SK-N-SH treated with all-trans-retinoic acid at 6 μM for 48 hours (cell line): Measurements from ENCODE around the gene CLEC11A.
A peak's percentile ranks its signal among the peaks of the same experiment; 100 is the strongest.

Experiments
- ATAC-seq: fragments of 200-7000 bp; cut with Tn5 transposase; 3 replicates; pipeline ENCODE4 v1.9.1; 2020; ENCODE audit warnings: mild to moderate bottlenecking, moderate library complexity
- ARNTL ChIP-seq: fragments of 450-650 bp; formaldehyde crosslinking; IDR thresholded peaks from 2 replicates; pipeline ENCODE4 v1.5.0; 2020; ENCODE audit warnings: low read depth, mild to moderate bottlenecking, moderate library complexity, borderline replicate concordance
- BACH2 ChIP-seq: fragments of 250-450 bp; sonication (Bioruptor Pico); IDR thresholded peaks from 2 replicates; pipeline ENCODE4 v1.9.0; 2021; ENCODE audit warnings: mild to moderate bottlenecking, borderline replicate concordance
- CSDC2 ChIP-seq: fragments of 250-450 bp; sonication (Bioruptor Pico); IDR thresholded peaks from 2 replicates; pipeline ENCODE4 v1.5.0; 2020; ENCODE audit warnings: mild to moderate bottlenecking, moderate library complexity
- ESRRG ChIP-seq: fragments of 250-450 bp; sonication (Bioruptor Pico); IDR thresholded peaks from 2 replicates; pipeline ENCODE4 v1.6.1; 2021; ENCODE audit warnings: mild to moderate bottlenecking
- GLIS3 ChIP-seq: fragments of 250-450 bp; sonication (Bioruptor Pico); IDR thresholded peaks from 2 replicates; pipeline ENCODE4 v1.5.0; 2020; ENCODE audit warnings: mild to moderate bottlenecking, moderate library complexity
- ISL1 ChIP-seq: fragments of 250-450 bp; sonication (Bioruptor Pico); IDR thresholded peaks from 2 replicates; pipeline ENCODE4 v2.1.2; 2022; ENCODE audit warnings: mild to moderate bottlenecking, moderate library complexity
- OSR1 ChIP-seq: fragments of 250-450 bp; sonication (Bioruptor Pico); IDR thresholded peaks from 2 replicates; pipeline ENCODE4 v1.8.0; 2022; ENCODE audit warnings: moderate library complexity, mild to moderate bottlenecking, inconsistent platforms
- PPARA ChIP-seq: fragments of 250-450 bp; sonication (Bioruptor Pico); IDR thresholded peaks from 2 replicates; pipeline ENCODE4 v1.5.0; 2020; ENCODE audit warnings: mild to moderate bottlenecking, borderline replicate concordance
- RARB ChIP-seq: fragments of 250-450 bp; sonication (Bioruptor Pico); IDR thresholded peaks from 2 replicates; pipeline ENCODE4 v1.8.0; 2021; ENCODE audit warnings: mild to moderate bottlenecking, moderate library complexity
- SNAI2 ChIP-seq: fragments of 250-450 bp; sonication (Bioruptor Pico); IDR thresholded peaks from 2 replicates; pipeline ENCODE4 v1.5.0; 2020; ENCODE audit warnings: mild to moderate bottlenecking, moderate library complexity
- TCF4 ChIP-seq: fragments of 250-450 bp; sonication (Bioruptor Pico); IDR thresholded peaks from 2 replicates; pipeline ENCODE4 v1.8.0; 2021; ENCODE audit warnings: mild to moderate bottlenecking, moderate library complexity, borderline replicate concordance
- TOX ChIP-seq: fragments of 250-450 bp; sonication (Bioruptor Pico); IDR thresholded peaks from 2 replicates; pipeline ENCODE4 v1.8.0; 2021; ENCODE audit warnings: mild to moderate bottlenecking, moderate library complexity, borderline replicate concordance
- TSHZ2 ChIP-seq: fragments of 250-450 bp; sonication (Bioruptor Pico); IDR thresholded peaks from 2 replicates; pipeline ENCODE4 v1.5.0; 2020; ENCODE audit warnings: mild to moderate bottlenecking, moderate library complexity
- ZC3H10 ChIP-seq: fragments of 250-450 bp; sonication (Bioruptor Pico); IDR thresholded peaks from 2 replicates; pipeline ENCODE4 v1.5.1; 2021; ENCODE audit warnings: mild to moderate bottlenecking, moderate library complexity
- ZFP3 ChIP-seq: fragments of 250-450 bp; sonication (Bioruptor Pico); IDR thresholded peaks from 2 replicates; pipeline ENCODE4 v1.5.0; 2020; ENCODE audit warnings: mild to moderate bottlenecking, moderate library complexity
- ZFP30 ChIP-seq: fragments of 450-650 bp; formaldehyde crosslinking; IDR thresholded peaks from 2 replicates; pipeline ENCODE4 v1.5.0; 2022; ENCODE audit warnings: mild to moderate bottlenecking, moderate library complexity
- ZNF70 ChIP-seq: fragments of 450-650 bp; formaldehyde crosslinking; IDR thresholded peaks from 2 replicates; pipeline ENCODE4 v1.5.0; 2020; ENCODE audit warnings: mild to moderate bottlenecking, moderate library complexity
- ZNF8 ChIP-seq: fragments of 450-650 bp; formaldehyde crosslinking; IDR thresholded peaks from 2 replicates; pipeline ENCODE4 v1.5.0; 2020; ENCODE audit warnings: mild to moderate bottlenecking, moderate library complexity
- TF ChIP-seq, protein P1 (sequence below): fragments of 250-450 bp; sonication (Bioruptor Pico); IDR thresholded peaks from 2 replicates; pipeline ENCODE4 v1.5.1; 2020; ENCODE audit warnings: low read depth, mild to moderate bottlenecking, moderate library complexity
- TF ChIP-seq, protein P2 (sequence below): fragments of 250-450 bp; sonication (Bioruptor Pico); IDR thresholded peaks from 2 replicates; pipeline ENCODE4 v1.8.0; 2021; ENCODE audit warnings: low read depth, mild to moderate bottlenecking, moderate library complexity, borderline replicate concordance
- TF ChIP-seq, protein P3 (sequence below): fragments of 250-450 bp; sonication (Bioruptor Pico); IDR thresholded peaks from 2 replicates; pipeline ENCODE4 v1.8.0; 2020; ENCODE audit warnings: mild to moderate bottlenecking, moderate library complexity, borderline replicate concordance
- TF ChIP-seq, protein P4 (sequence below): fragments of 250-450 bp; sonication (Bioruptor Pico); IDR thresholded peaks from 2 replicates; pipeline ENCODE4 v1.5.1; 2021; ENCODE audit warnings: mild to moderate bottlenecking, moderate library complexity

CLEC11A gene

DNA sequence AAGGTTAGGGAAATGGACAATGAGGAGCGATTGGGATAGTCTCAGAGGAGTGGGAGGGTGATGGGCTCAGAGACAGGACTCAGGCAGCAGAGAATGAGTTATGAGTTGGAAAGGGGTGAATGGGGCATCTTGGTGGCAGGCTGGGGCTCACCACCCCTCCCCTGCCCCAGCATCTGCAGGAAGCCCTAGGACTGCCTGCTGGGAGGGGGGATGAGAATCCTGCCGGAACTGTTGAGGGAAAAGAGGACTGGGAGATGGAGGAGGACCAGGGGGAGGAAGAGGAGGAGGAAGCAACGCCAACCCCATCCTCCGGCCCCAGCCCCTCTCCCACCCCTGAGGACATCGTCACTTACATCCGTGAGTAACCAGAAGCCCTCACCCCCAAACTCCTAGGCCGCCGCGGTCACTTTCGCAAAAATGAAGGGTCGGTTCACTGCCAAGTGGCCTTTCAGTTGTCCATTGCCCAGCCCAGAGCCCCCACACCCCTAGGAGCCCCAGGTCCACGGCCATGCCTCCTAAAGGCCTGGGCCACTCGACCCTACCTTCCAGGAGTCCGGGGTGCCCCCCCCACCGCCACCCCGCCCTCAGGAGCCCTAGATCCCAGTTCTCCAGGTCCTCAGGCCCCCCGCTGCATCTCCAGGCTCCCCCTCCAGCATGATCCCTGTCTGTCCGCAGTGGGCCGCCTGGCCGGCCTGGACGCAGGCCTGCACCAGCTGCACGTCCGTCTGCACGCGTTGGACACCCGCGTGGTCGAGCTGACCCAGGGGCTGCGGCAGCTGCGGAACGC lies 764 bp downstream of the CLEC11A start:
- TF ChIP-seq ESRRG, result no peak
- no peak for TF ChIP-seq ISL1
- no peak for TF ChIP-seq GLIS3 (CRISPR knock-in tag)
- TF ChIP-seq, protein P1, sequence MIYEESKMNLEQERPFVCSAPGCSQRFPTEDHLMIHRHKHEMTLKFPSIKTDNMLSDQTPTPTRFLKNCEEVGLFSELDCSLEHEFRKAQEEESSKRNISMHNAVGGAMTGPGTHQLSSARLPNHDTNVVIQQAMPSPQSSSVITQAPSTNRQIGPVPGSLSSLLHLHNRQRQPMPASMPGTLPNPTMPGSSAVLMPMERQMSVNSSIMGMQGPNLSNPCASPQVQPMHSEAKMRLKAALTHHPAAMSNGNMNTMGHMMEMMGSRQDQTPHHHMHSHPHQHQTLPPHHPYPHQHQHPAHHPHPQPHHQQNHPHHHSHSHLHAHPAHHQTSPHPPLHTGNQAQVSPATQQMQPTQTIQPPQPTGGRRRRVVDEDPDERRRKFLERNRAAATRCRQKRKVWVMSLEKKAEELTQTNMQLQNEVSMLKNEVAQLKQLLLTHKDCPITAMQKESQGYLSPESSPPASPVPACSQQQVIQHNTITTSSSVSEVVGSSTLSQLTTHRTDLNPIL, result no peak
- no peak for TF ChIP-seq ZNF8
- TF ChIP-seq ZFP3 (CRISPR knock-in tag), result no peak
- no peak for TF ChIP-seq BACH2
- no peak for TF ChIP-seq OSR1 (CRISPR knock-in tag)
- no peak for TF ChIP-seq ZC3H10 (CRISPR knock-in tag)
- no peak for TF ChIP-seq PPARA (CRISPR knock-in tag)
- TF ChIP-seq TSHZ2, result no peak
- no peak for TF ChIP-seq SNAI2
- TF ChIP-seq, protein P2, sequence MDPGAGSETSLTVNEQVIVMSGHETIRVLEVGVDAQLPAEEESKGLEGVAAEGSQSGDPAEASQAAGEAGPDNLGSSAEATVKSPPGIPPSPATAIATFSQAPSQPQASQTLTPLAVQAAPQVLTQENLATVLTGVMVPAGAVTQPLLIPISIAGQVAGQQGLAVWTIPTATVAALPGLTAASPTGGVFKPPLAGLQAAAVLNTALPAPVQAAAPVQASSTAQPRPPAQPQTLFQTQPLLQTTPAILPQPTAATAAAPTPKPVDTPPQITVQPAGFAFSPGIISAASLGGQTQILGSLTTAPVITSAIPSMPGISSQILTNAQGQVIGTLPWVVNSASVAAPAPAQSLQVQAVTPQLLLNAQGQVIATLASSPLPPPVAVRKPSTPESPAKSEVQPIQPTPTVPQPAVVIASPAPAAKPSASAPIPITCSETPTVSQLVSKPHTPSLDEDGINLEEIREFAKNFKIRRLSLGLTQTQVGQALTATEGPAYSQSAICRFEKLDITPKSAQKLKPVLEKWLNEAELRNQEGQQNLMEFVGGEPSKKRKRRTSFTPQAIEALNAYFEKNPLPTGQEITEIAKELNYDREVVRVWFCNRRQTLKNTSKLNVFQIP (CRISPR knock-in tag), result no peak
- TF ChIP-seq TOX, result no peak
- TF ChIP-seq, protein P3, sequence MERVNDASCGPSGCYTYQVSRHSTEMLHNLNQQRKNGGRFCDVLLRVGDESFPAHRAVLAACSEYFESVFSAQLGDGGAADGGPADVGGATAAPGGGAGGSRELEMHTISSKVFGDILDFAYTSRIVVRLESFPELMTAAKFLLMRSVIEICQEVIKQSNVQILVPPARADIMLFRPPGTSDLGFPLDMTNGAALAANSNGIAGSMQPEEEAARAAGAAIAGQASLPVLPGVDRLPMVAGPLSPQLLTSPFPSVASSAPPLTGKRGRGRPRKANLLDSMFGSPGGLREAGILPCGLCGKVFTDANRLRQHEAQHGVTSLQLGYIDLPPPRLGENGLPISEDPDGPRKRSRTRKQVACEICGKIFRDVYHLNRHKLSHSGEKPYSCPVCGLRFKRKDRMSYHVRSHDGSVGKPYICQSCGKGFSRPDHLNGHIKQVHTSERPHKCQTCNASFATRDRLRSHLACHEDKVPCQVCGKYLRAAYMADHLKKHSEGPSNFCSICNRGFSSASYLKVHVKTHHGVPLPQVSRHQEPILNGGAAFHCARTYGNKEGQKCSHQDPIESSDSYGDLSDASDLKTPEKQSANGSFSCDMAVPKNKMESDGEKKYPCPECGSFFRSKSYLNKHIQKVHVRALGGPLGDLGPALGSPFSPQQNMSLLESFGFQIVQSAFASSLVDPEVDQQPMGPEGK (CRISPR knock-in tag), result no peak
- no peak for TF ChIP-seq ZFP30 (CRISPR knock-in tag)
- no peak for TF ChIP-seq ZNF70 (CRISPR knock-in tag)
- TF ChIP-seq TCF4 (CRISPR knock-in tag), result no peak
- ATAC-seq, result no peak

- peak; percentile 89 for ATAC-seq
- TF ChIP-seq ZNF70 (CRISPR knock-in tag), result no peak
- no peak for TF ChIP-seq ARNTL
- no peak for TF ChIP-seq RARB (CRISPR knock-in tag)
These were observed 1.5 kb downstream of the CLEC11A start for GRCh38 chr19:50724522-50725217.

- ATAC-seq, result peak; percentile 59
- TF ChIP-seq ZFP3 (CRISPR knock-in tag), result no peak
- no peak for TF ChIP-seq ESRRG
- no peak for TF ChIP-seq ZNF70 (CRISPR knock-in tag)
- TF ChIP-seq, protein P4, sequence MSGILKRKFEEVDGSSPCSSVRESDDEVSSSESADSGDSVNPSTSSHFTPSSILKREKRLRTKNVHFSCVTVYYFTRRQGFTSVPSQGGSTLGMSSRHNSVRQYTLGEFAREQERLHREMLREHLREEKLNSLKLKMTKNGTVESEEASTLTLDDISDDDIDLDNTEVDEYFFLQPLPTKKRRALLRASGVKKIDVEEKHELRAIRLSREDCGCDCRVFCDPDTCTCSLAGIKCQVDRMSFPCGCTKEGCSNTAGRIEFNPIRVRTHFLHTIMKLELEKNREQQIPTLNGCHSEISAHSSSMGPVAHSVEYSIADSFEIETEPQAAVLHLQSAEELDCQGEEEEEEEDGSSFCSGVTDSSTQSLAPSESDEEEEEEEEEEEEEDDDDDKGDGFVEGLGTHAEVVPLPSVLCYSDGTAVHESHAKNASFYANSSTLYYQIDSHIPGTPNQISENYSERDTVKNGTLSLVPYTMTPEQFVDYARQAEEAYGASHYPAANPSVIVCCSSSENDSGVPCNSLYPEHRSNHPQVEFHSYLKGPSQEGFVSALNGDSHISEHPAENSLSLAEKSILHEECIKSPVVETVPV (CRISPR knock-in tag), result no peak
- TF ChIP-seq ZFP30 (CRISPR knock-in tag), result no peak
- TF ChIP-seq BACH2, result no peak
- no peak for TF ChIP-seq TCF4 (CRISPR knock-in tag)
- no peak for TF ChIP-seq ISL1
- TF ChIP-seq, protein P2 (CRISPR knock-in tag), result no peak
- no peak for TF ChIP-seq CSDC2 (CRISPR knock-in tag)
- TF ChIP-seq, protein P3 (CRISPR knock-in tag), result no peak
- no peak for TF ChIP-seq PPARA (CRISPR knock-in tag)
- no peak for TF ChIP-seq ZNF8
These were observed 2.2 kb downstream of the CLEC11A start for GRCh38 chr19:50725218-50725910.
